HT1080 (cell line): ENCODE measurements around the gene PPP1R14B. TPM values are rescaled to one million over a fixed set of nuclear protein-coding genes. Genes with fewer than 3 reads are reported as not detected.

Source experiments
- DNase-seq: peaks from one replicate; pipeline ENCODE4 v3.0.0-alpha.2; 2015; ENCODE audit warnings: low read depth
- total RNA-seq: library from RNA; depleted of rRNA; stranded (reverse); fragments of >200 nt; shearing (Covaris generic); gene quantifications from 2 replicates; pipeline ENCODE4 v1.2.3, GENCODE V29; 2014

Gene PPP1R14B
- total RNA-seq, 1 experiment from 2014 or later = 614 TPM

DNA sequence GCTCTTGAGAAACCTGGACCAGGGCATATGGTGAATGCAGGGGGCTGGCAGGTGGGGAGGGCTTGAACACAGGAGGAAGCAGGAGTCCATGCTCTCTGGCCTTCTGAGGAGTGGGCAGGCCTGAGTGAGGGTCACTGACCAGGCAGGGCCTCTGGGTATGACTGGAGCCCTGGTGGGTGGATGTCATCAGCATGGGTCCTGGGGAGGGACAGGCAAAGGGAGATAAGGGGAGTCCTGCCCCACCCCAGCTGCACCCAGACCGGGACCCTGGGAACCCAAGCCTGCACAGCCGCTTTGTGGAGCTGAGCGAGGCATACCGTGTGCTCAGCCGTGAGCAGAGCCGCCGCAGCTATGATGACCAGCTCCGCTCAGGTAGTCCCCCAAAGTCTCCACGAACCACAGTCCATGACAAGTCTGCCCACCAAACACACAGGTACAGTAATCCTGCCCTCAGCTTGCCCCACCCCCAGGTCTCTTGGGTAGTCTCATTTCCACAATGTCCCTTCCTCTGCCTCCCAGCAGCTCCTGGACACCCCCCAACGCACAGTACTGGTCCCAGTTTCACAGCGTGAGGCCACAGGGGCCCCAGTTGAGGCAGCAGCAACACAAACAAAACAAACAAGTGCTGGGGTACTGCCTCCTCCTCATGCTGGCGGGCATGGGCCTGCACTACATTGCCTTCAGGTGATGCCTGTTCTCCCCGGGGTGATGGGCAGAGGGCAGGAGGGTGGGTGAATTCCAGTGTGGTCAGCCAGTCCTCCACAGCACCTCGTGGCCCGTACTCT, 14.4 kb downstream of the PPP1R14B start:
- no peak for DNase-seq

DNA sequence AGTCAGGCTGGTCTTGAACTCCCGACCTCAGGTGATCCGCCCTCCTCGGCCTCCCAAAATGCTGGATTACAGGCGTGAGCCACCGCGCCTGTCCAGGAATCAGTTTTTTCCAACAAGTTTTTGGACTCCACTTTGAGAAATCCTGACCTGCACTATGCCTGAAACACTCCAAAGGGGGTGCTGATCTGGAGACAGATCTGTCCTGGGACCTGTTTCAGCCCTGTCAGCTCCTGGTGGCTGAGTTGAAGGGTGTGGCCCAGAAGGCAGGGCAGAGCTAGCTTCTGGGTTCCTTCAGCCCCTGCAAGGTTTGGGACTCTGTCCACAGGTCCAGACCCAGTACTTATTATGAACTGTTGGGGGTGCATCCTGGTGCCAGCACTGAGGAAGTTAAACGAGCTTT, 15.2 kb downstream of the PPP1R14B start:
- no peak for DNase-seq

DNA sequence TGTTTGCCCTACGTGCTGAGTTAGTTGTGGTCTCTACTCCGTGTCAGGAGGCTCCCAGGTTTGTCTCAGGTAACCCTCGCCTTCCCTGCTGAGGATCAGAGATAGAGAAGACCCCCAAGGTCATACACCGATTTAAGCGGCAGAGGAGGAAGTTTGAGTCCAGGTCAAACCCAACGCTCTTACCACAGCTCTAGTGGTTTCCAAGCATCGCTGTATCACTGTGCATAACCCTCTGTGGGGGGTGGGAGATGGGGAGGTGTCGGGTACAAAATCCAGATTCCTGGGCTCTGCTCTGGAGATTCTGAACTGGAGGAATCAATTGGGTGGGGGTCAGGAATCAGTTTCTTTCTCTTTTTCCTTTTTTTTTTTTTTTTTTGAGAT, 15.8 kb downstream of the PPP1R14B start:
- DNase-seq = no peak

DNA sequence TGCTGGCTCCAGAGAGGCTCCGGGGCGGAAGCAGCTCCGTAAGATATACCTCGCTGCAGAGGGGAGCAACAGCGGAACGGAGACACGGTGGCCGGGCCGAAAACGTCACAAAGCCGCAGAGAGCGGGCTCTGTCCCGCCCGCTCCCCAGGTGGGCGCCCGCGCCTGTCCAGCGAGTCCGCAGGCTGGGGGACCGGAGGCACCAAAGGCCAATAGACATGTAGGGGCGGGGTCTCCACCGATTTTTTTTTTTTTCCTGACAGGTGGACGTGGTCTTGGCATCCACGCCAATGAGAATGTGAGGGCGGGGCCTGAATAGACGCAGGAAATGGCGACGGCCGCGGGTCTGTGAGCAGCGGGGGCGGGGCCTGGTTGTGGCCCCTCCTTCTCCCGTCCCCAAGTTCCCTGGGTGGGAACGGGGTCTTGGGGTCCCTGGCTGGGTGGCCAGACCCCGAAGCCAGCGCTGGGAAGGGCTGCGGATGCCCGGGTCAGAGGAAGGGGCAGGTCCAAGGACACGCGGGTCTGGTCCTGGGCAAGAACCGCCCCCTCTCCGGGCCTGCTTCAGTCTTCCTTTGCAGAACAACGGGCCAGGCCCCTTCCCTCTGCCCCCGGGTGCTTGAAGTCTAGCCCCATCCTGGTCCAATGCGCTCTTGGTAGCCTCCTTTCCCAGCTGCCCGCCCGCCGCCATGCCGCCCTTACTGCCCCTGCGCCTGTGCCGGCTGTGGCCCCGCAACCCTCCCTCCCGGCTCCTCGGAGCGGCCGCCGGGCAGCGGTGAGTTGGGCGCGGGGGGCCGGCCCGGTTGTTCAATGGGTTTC, 16.4 kb downstream of the PPP1R14B start, which contains the start of gene DNAJC4:
DNAJC4 (plus strand) TSS at position 378 of the 814 bp plus-strand sequence; CDS start at position 685, 307 bp downstream.
- peak; percentile 90 for DNase-seq

DNA sequence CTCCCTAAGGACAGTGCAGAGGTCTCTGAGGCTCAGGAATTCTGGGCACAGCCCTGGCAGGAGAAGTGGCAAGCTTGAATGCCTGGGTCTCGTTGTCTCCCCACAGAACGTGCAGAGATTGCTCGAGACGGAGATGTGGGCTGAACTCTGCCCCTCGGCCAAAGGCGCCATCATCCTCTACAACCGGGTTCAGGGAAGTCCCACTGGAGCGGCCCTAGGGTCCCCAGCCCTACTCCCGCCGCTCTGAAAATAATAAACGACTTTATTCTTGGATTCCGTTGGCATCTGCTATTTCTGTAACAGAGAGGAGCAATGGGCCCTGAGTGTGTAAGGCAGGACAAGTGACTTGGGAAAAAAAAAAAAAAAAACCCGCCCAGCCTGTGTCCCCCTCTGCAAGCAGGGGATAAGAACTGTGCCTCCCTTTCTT, 17.0 kb downstream of the PPP1R14B start:
- DNase-seq = no peak

DNA sequence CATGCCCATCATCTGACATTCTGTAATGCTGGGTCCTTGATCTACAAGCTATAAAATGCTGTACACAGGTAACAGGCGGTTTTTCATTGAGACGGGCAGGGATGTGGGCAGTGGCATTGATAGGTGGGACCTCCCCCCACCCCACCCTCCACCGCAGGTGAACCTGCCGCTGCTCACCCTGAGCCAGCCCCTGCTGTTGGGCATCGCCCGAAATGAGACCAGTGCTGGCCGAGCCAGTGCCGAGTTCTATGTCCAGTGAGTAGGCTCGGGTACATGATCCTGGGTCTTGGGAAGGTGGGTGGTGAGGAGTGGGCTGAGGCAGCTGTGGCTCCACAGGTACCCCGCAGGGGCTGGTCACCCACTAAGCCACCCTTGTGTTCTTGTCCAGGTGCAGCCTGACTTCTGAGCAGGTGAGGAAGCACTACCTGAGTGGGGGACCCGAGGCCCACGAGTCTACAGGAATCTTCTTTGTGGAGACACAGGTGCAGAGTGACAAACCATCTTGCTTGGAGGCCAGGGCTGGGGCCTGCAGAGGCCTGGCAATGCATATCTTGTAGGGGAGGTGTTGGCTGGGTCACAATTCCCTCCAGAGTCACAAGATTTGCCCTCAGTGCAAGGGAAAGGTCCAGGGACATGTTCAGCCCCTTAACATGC, 17.5 kb downstream of the PPP1R14B start:
- DNase-seq = no peak

DNA sequence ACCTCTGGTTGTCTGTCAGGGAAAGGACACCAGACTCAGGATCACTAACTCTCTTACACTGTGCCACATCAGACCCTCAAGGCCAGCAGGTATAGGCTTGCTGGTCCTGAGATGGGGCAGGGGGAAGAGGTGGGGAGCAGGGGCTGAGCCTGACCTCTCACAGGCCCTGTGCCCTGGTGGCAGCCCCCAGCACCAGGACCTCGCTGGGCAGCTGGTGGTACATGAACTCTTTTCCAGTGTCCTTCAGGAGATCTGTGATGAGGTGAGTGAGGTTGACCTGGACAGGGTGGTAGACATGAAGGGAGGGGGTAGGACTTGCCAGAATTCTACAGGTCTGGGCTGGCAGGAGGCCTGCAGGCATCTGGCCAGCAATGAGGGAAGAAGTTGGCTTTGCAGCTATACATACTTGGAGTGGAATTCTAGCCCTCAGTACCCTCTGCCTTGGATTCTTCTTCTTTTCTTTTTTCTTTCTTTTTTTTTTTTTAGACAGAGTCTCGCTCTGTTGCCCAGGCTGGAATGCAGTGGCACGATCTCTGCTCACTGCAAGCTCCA, 19.3 kb downstream of the PPP1R14B start:
- no peak for DNase-seq

DNA sequence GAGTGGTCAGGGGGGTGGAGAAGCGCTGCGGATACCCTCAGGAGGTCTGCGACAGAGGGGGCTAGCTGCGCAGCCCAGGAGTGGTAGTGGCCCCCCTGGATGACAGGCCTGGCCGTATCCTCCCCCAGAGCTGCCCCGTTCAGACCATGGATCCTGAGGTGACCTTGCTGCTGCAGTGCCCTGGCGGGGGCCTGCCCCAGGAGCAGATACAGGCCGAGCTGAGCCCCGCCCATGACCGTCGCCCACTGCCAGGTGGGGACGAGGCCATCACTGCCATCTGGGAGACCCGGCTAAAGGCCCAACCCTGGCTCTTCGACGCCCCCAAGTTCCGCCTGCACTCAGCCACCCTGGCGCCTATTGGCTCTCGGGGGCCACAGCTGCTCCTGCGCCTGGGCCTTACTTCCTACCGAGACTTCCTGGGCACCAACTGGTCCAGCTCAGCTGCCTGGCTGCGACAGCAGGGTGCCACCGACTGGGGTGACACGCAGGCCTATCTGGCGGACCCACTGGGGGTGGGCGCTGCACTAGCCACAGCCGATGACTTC, 20.2 kb downstream of the PPP1R14B start:
- DNase-seq = peak; percentile 60

DNA sequence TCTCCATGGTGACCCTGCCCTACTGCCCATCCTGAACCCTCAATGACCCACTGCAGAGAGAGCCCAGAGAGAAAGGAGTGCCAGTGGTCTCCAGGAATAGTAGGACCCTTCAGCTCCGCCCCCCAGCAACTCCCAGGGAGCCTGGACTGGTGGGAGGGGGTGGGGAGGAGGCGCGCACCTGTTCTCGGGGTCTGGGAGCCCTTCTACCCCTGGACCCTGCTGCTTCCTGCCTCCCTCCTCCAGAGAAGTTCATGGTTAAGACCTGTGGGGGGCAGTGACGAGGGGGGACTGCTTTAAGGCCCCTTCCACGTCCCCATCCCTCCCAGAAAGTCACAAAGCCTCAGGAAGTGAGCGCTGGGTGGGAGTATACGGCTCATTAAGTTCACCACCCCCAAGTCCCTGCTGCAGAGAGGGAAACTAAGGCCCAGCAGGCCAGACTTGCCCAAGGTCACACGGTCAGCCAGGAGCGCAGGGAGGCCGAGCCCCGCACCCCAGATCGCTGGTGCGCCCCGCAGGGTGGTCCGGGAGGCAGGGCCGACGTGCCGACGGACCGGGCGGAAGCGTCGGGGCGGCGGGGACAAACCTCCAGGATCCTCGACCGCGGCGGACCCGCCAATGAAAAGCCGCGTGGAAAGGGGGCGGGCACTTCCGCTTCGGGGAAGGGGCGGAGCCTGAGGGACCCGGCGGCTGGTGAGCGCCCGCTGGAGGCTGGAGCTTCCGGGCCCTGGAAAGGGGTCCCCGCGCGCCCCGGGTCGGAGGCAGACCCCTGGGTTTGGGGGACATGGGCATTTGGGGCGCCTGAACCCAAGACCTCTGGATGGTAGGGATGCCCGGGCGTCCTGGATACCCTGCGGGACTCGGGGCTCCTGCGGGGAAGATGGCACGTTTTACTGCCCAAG, 20.9 kb downstream of the PPP1R14B start, which contains the start of the genes NUDT22 and TRPT1:
NUDT22 (plus strand) TSS at position 667 of the 899 bp plus-strand sequence. CDS start 379 bp downstream, outside the sequence.
TRPT1 (minus strand) TSS at position 579 of the 899 bp plus-strand sequence; CDS start at position 253, 326 bp downstream.
- DNase-seq = peak; percentile 83

DNA sequence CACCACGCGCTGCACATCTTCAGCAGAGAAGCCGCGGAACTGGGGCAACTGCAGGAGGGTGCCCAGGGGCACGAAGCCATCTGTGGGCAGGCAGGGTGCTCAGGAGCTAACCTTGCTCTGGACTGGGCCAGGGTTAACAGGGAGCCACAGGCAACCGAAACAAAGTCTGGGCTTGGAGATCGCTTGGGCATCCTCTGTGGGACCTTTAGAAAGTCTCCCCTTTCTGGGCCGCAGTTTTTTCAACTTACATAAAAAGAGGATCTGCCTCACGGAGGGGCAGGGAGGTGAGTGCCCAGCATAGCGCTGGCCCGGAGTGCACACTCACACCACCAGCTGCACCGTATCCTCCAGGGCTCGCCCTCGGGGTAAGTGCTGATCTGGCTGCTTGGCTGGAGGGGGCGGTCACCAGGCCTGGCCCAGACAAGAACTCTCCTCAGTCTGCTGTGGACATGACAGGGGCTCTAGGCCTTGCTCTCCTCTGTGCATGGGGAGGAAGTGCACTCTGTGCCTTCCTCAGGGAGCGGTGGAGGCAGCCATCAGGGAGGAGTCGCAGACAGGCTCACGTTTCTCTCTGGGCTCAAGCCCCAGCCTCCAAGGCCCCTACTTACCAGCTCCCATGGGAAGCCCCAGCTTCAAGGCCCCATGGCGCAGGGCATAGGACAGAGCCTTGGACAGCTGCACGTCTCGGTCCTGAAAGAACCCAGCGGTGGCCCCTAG, 21.7 kb downstream of the PPP1R14B start:
- no peak for DNase-seq

DNA sequence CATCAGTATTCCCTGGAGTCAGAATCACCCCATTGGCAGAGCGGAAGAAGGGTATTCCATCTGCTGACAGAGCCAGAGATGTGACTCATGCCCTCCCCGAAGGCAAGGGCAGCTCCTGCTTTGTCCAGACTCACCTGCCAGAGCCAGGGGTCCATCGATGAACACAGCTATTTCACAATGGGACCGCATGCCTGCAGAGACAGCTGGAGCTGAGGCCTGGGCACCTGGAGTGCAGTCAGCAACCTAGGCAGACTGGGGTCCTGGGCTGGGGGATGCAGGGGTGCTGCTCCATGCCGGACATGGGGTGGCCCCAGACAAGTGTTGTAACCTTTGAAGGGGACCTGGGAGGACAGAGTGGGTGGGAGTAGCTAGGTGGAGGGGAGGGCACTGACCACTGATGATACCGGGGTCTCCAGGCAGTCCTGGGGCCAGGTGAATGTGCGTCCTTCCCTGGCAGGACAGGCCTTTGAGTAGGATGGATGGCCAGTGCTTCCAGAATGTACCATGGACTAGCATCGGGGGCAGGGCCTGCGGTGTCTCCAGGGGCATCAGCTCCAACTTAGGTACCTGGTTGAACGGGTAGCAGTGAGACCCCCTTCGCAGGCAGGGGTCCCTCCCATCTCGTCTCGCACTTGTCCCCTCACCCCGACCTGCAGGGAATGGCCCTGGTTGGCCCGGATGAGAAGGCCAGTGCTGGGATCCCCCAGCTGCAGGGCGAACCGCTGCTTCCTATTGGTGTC, 22.4 kb downstream of the PPP1R14B start:
- no peak for DNase-seq

DNA sequence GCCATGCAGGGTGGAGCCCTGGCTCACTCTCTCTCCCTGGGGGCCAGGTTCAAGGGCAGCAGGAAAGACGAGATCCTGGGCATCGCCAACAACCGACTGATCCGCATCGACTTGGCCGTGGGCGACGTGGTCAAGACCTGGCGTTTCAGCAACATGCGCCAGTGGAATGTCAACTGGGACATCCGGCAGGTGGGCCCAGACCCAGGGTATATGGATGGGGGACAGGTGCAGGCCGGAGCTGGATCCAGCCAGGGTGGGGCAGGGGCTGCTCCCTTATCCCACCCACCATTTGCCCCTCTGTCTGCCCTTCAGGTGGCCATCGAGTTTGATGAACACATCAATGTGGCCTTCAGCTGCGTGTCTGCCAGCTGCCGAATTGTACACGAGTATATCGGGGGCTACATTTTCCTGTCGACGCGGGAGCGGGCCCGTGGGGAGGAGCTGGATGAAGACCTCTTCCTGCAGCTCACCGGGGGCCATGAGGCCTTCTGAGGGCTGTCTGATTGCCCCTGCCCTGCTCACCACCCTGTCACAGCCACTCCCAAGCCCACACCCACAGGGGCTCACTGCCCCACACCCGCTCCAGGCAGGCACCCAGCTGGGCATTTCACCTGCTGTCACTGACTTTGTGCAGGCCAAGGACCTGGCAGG, 23.6 kb downstream of the PPP1R14B start:
- no peak for DNase-seq

DNA sequence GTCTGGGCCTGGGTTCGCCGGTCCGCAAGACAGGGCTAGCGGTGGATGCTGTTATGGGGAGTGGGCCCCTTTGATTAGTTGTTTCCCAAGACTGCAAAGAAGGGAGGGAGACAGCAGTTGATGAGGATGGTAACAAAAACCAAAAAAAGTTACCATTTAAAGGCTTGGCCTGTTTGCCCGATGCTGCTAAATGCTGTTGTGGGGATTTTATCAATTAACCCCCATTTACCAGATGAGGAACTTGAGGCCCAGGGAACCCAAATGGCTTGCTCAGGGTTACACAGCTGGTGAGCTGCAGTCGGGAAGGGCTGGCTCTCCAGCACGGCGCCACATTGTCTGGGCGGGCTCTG, 24.1 kb downstream of the PPP1R14B start:
- no peak for DNase-seq

DNA sequence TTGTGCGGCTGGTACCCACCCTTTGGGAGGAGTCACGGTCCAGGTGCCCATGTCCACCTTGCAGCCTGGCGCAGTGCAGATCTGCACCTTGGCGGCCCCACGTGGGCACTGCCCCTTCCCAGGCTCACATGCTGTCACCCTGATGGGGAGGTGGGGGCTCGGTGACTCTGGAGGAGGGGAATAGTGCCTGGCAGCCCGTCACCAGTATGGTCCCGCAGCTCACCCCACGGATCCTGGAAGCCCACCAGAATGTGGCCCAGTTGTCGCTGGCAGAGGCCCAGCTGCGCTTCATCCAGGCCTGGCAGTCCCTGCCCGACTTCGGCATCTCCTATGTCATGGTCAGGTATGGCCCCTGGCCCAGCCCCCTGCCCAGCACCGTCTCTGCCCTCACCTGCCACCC, 25.9 kb downstream of the PPP1R14B start:
- DNase-seq = no peak

DNA sequence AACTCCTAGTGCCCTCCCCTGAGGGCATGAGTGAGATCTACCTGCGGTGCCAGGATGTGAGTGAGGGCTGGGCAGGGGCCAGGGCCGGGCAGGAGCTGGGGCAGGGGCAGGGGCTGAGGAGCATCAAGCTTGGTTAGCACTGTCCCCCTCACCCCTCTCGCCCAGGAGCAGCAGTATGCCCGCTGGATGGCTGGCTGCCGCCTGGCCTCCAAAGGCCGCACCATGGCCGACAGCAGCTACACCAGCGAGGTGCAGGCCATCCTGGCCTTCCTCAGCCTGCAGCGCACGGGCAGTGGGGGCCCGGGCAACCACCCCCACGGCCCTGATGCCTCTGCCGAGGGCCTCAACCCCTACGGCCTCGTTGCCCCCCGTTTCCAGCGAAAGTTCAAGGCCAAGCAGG, 26.5 kb downstream of the PPP1R14B start:
- DNase-seq = no peak

DNA sequence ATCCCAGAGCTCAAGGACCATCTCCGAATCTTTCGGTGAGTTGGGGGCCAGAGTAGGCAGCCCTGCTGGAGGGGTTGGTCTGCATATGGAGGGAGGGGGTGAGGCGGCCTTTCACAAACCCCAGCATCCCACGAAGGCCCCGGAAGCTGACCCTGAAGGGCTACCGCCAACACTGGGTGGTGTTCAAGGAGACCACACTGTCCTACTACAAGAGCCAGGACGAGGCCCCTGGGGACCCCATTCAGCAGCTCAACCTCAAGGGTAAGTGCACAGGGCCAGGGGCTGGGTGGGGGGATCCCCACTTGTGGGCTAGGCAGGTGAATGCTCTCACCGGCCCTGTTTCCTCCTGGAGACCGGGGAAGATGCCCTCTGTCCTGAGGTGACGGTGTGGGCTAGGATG, 27.0 kb downstream of the PPP1R14B start:
- DNase-seq = no peak

DNA sequence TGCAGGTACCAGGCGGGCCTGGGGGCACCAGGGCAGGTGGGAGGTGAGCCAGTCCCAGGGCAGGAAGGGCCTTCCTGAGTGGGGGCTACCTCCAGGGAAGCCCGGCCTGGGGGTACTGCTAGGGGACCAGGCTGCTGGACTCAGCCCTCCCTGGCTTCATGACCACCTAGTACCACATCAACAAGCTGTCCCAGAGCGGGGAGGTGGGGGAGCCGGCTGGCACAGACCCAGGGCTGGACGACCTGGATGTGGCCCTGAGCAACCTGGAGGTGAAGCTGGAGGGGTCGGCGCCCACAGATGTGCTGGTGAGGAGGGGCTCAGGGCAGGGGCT, 27.4 kb downstream of the PPP1R14B start:
- DNase-seq = no peak

DNA sequence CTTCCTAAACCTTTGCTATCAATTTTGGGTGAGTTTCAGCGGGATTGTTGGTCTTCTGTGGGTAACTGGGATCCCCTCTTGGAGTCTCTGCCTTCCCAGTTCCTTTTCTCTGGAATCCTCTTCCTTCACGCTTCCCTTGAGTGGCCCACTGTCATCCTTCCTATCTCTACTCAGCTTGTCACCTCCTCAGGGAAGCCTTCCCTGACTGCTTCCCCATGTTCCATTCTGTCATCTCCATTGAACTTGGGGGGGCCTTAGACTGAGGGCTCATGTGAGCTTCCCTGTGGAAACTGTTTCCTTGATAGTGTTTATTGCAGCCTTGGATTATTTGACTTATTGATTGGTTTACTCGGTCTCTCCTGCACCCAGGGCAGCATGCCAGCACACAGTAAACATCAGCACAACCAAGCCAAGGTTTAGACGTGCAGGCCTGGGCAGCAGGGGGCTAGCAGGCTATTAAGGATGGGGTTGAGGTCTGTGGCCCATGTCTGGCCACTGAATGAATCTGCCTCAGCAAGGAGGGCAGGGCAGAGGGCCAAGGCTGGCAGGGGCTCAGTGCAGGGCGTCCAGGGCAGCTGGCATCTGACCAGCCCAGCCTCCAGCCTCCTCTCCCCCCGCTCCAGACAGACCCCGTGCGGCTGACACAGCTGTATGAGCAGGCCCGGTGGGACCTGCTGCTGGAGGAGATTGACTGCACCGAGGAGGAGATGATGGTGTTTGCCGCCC, 28.0 kb downstream of the PPP1R14B start:
- DNase-seq = no peak
